ENCODE measurements around the gene ARMC10.
"Not testable (repeated sequence)": the region's sequence is repeated elsewhere in the genome, so short reads cannot be mapped to it uniquely, and the experiment has no call there.

Gene ARMC10
- total RNA-seq, result 17.4 to 36.5 reads per million in 2 donors

GRCh38 chr7:103074519-103075336 lies at the start of gene ARMC10, which contains the start of gene FBXL13:
Gene ARMC10, plus strand, starts transcription at chr7:103075140. Its CDS starts 133 bp downstream, at chr7:103075273.
Gene FBXL13, minus strand, starts transcription at chr7:103074796.
- peak; percentile 86 for DNase-seq

DNA sequence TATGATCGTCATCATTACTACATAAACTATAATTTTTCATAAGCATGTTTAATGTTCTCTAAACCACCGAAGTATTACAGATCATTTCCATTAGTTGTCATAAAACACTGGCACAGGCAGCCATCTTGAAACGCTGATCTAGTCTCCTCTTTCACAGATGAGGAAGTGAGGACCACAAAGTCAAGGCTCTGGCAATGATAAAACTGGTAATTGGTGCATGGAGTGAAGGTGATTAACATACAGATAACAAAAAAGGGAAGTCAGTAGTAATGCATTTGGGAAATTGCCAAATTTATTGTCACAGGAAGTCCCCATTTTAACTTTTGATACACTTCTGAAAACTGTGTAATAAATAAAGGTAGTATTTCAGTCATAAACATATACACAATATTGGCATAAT lies 49.6 kb upstream of the ARMC10 start:
- no peak for DNase-seq

DNA sequence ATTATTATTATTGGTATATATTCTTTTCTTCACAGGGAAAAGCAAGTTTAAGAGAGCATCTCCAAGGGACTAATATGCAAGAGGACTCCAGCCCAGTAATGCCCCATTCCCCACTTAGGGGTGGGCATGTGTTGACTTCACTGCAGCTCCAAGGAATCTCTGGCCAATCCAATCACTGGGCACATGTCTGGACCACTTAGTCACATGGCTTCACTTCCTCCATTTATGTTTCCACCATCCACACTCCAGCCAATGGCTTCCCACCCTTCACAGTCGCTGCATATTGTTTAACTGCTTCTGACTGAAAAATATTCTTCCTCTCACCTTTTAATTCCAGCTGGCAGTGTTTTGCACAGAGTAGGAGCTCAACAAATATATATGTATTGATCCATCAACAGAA lies 43.9 kb upstream of the ARMC10 start:
- no peak for DNase-seq

- no peak for DNase-seq
Observed at GRCh38 chr7:103031781-103032180, 43.2 kb upstream of the ARMC10 start.

GRCh38 chr7:103034318-103034717 lies 40.6 kb upstream of the ARMC10 start:
- not testable (repeated sequence) for DNase-seq

GRCh38 chr7:103037476-103037822 lies 37.5 kb upstream of the ARMC10 start:
- DNase-seq, result no peak

DNA sequence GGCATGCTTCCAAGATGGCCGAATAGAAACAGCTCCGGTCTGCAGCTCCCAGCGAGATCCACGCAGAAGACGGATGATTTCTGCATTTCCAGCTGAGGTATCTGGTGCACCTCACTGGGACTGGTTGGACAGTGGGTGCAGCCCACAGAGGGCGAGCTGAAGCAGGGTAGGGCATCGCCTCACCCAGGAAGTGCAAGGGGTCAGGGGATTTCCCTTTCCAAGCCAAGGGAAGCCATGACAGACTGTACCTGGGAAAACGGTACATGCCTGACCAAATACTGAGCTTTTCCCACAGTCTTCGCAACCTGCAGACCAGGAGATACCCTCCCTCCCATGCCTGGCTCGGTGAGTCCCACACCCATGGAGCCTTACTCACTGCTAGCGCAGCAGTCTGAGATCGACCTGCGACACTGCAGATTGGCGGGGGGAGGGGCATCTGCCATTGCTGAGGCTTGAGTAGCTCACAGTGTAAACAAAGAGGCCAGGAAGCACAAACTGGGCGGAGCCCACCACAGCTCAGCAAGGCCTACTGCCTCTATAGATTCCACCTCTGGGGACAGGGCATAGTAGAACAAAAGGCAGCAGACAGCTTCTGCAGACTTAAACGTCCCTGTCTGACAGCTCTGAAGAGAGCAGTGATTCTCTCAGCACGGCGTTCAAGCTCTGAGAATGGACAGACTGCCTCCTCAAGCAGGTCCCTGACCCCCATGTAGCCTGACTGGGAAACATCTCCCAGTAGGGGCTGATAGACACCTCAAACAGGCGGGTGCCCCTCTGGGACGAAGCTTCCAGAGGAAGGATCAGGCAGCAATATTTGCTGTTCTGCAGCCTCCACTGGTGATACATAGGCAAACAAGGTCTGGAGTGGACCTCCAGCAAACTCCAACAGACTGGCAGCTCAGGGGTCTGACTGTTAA lies 36.9 kb upstream of the ARMC10 start:
- DNase-seq, result not testable (repeated sequence)

- DNase-seq, result not testable (repeated sequence)
Observed at GRCh38 chr7:103041815-103042214, 33.1 kb upstream of the ARMC10 start.

GRCh38 chr7:103048833-103049232 lies 26.1 kb upstream of the ARMC10 start:
- DNase-seq, result no peak

DNA sequence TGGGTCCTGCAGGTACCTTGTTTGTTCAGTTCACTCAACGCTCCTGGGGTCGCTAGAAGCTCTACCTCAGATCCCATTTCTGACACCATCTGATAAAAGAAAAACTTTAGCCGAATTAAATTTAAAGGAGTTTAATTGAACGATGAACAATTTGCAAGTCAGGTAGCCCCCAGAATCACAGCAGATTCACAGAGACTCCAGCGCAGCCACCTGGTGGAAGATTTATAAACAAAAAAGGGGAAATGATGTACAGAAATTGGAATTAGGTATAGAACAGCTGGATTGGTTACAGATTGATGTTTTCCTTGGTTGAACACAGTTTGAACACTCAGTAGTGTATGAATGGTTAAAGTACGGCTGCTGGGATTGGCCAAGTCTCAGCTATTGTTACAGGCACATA lies 23.4 kb upstream of the ARMC10 start:
- DNase-seq, result no peak

- not testable (repeated sequence) for DNase-seq
Observed at GRCh38 chr7:103056006-103056405, 18.9 kb upstream of the ARMC10 start.

DNA sequence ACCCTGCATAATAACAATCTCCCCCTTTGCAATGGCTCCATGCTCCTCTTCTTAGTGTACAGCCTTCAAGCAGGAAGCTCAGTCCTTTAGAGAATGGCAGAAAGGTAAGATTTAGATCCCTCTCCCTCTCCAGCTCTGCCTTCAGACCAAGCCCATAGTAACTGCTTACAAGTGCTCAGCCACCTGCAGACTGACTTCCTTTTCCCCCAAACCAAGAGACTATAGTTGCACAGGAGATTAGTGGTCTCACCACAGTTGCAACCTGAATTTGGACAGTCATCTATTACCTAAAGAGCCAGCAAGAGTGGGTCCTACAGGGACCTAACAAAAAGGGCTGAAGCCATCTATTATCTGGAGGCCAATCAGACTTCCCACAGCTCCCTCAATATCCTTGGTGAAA lies 16.8 kb upstream of the ARMC10 start:
- DNase-seq, result no peak

DNA sequence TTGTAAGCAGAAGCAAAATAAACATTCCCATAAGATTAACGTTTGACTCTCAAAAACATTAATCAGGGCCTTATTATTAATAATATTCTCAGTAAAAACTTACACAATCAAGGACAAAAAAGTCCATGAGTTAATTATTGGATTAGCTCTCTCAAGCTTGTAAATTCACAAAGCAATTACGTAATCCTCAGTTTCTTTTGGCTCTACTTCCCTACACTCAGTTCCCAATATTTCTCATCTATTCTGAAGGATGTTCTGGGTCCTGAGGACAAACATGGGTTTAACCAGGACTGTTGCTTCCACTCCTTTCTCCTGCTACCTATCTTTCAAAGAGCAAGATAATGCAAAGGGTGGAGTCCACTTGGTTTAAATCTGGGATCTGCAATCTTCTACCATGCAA lies 15.5 kb upstream of the ARMC10 start:
- DNase-seq, result no peak

DNA sequence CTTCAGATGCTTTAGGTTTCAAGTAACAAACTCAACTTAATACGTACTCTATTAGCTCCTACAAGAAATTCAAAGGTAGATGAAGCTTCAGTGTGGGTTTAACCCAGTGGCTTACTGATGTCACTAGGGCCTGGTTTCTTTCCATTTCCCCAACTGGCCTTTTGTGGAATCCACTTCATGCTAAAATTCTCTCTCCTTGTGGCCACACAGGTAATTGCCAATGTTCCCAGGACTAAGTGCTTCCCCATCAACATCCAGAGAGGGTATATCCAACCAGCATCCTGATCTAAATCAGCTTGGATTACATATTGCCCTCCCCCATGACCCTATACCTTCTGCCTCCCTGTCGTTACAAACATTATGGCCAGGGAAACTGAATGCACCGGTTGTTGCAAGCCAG lies 11.0 kb upstream of the ARMC10 start:
- no peak for DNase-seq

GRCh38 chr7:103065667-103066066 lies 9.3 kb upstream of the ARMC10 start:
- DNase-seq, result peak; percentile 22

- no peak for DNase-seq
Observed at GRCh38 chr7:103068414-103069403, 6.2 kb upstream of the ARMC10 start.

DNA sequence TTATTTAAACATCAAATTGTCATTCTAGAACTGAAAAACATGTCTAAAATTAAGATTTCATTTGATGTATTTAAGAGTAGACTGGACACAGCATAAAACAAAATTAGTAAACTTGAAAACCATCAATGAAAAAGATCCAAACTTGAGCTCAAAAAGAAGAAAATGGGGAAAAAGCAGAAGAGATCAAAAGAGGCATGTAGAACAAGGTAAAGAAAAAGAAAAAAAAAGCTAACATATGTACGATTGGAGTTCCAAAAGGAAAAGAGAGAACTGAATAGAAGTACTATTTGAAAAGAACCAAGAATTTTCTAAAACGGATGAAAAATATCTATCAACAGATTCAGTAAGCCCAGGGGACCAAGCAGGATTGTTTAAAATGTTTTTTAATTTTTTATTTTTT lies 3.9 kb upstream of the ARMC10 start:
- DNase-seq, result no peak

- no peak for DNase-seq
Observed at GRCh38 chr7:103073989-103074518, 886 bp upstream of the ARMC10 start.

- DNase-seq, result peak; percentile 50
Observed at GRCh38 chr7:103075337-103075918, 488 bp downstream of the ARMC10 start.

DNA sequence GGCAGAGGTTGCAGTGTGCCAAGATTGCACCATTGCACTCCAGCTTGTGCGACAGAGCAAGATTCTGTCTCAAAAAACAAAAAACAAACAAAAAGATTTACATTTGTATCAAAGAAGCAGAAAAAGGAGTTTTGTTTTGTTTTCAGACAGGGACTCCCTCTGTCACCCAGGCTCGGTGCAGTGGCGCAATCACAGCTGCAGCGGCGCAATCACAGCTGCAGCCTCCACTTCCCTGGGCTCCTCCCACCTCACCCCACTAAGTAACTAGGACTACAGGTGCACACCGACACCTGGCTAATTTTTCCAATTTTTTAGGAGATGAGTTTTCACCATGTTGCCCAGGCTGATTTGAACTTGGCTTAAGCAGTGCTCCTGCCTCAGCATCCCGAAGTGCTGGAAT lies 1.8 kb downstream of the ARMC10 start:
- no peak for DNase-seq

DNA sequence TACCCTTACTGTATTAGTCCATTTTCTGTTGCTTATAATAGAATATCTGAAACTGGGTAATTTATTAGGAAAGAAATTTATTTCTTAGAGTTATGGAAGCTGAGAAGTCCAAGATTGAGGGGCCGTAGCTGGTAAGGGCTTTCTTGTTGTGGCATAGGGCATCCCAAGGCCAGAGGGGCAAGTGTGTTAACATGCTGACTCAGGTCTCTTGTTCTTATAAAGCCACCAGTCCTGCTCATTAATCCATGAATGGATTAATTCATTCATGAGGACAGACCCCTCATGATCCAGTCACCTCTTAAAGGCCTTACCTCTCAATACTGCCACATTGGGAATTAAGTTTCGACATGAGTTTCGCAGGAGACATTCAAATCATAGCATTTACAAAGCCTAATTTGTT lies 2.4 kb downstream of the ARMC10 start:
- DNase-seq, result no peak

DNA sequence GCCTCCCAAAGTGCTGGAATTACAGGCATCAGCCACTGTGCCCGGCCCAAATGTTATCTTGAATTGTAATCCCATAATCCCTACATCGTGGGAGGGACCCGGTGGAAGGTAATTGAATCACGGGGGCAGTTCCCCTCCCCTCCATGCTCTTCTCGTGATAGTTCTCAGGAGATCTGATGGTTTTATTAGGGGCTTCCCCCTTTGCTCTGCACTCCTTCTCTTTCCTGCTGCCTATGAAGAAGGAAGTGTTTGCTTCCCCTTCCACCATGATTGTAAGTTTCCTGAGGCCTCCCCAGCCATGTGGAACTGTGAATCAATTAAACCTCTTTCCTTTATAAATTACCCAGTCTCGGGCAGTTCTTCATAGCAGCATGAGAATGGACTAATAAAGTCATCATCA lies 3.3 kb downstream of the ARMC10 start:
- DNase-seq, result not testable (repeated sequence)
